GM12878 (cell line): ENCODE results near the gene CPNE5.

Experiments
- BHLHE40 ChIP-seq, 2 experiments: fragments of 450-650 bp in 1 of 2; IDR thresholded peaks; 2 replicates each; pipeline ENCODE4 v1.6.1; 2011 to 2017; ENCODE audit warnings: low read depth in 2 of 2, borderline replicate concordance in 1 of 2, improper control_type of control experiment in 1 of 2, low read length in 1 of 2, mild to moderate bottlenecking in 1 of 2
- CTCF ChIP-seq, 3 experiments: IDR thresholded peaks in 2 of 3; conservative IDR thresholded peaks in 1 of 3; 2 replicates each; pipeline ENCODE4 v1.5.1; 2011; ENCODE audit warnings: low read depth in 3 of 3, low read length in 3 of 3, mild to moderate bottlenecking in 3 of 3, control low read depth in 2 of 3, moderate library complexity in 2 of 3, inconsistent platforms in 1 of 3, mixed read lengths in 1 of 3; ENCODE audit not compliant: control insufficient read depth in 2 of 3, insufficient read depth in 1 of 3; ENCODE audit errors: extremely low read depth in 1 of 3
- DPF2 ChIP-seq: fragments of 450-650 bp; IDR thresholded peaks from 2 replicates; pipeline ENCODE4 v1.6.1; 2017; ENCODE audit warnings: mild to moderate bottlenecking
- POLR2A ChIP-seq: IDR thresholded peaks from 2 replicates; pipeline ENCODE4 v1.6.1; 2011; ENCODE audit warnings: low read depth, mild to moderate bottlenecking, low read length
- POLR2AphosphoS5 ChIP-seq: IDR thresholded peaks from 2 replicates; pipeline ENCODE4 v1.6.1; 2011; ENCODE audit warnings: mild to moderate bottlenecking, low read length, inconsistent platforms
- RAD21 ChIP-seq: IDR thresholded peaks from 2 replicates; pipeline ENCODE4 v1.6.1; 2011; ENCODE audit warnings: mild to moderate bottlenecking, low read depth, low read length, moderate library complexity; ENCODE audit not compliant: insufficient read depth
- RELA ChIP-seq: fragments of 450-650 bp; IDR thresholded peaks from 2 replicates; pipeline ENCODE4 v1.8.0; 2014; ENCODE audit warnings: borderline replicate concordance; ENCODE audit not compliant: partially characterized antibody
- TARDBP ChIP-seq: IDR thresholded peaks from 2 replicates; pipeline ENCODE4 v1.6.1; 2016; ENCODE audit warnings: borderline replicate concordance
- TBL1XR1 ChIP-seq: IDR thresholded peaks from 2 replicates; pipeline ENCODE4 v1.6.1; 2012; ENCODE audit warnings: low read depth, low read length, improper control_type of control experiment

- no peak for TF ChIP-seq CTCF (IDR thresholded peaks at IDR 0.05 in 2 of 3, conservative IDR thresholded peaks at IDR 0.05 in 1 of 3; ENCODE audit: control insufficient read depth in 2 of 3, extremely low read depth in 1 of 3, insufficient read depth in 1 of 3, low read depth in 3 of 3, low read length in 3 of 3)
- no peak for TF ChIP-seq RAD21
- no peak for TF ChIP-seq POLR2A
- no peak for TF ChIP-seq TARDBP
- no peak for TF ChIP-seq DPF2
- no peak for TF ChIP-seq POLR2AphosphoS5
- TF ChIP-seq RELA, result no peak
- TF ChIP-seq TBL1XR1, result no peak
- TF ChIP-seq BHLHE40 (IDR thresholded peaks at IDR 0.05; ENCODE audit: borderline replicate concordance in 1 of 2, low read depth in 2 of 2, low read length in 1 of 2), result no peak
Observed at GRCh38 chr6:36815962-36816735, 23.1 kb downstream of the CPNE5 start.
